IMR-90 (cell line): Measurements from ENCODE around the gene TGM1. TPM values are rescaled to one million over a fixed set of nuclear protein-coding genes. Genes with fewer than 3 reads are reported as not detected.
A peak's percentile ranks its signal among the peaks of the same experiment; 100 is the strongest.

Experiments used
- ATAC-seq: fragments of 200-7000 bp; cut with Tn5 transposase; 2 replicates; pipeline ENCODE4 v1.9.1; 2020; ENCODE audit warnings: low read depth, mild to moderate bottlenecking, moderate library complexity
- BruUV-seq: library from RNA; stranded (reverse); fragments of 400-500 nt; replicated peaks from 2 replicates; lab custom pipeline; 2021; lab: Mats Ljungman, UMichigan
- CTCF ChIA-PET: fragments of 300-600 bp; formaldehyde crosslinking; extraction: SDS; loops from one replicate; lab custom pipeline; 2021; ENCODE audit warnings: antibody characterized with exemption; lab: Yijun Ruan, JAX
- POLR2A ChIA-PET: fragments of 300-600 bp; sonication (Branson Sonifier 250); formaldehyde crosslinking; loops from one replicate; lab custom pipeline; 2022; ENCODE audit warnings: antibody characterized with exemption; ENCODE audit not compliant: unreplicated experiment; lab: Charles Lee
- DNase-seq: peaks from one replicate; pipeline ENCODE4 v3.0.0; 2013
- H2AFZ ChIP-seq: replicated peaks from 2 replicates; pipeline ENCODE3; 2013; ENCODE audit warnings: low read length, mild to moderate bottlenecking; ENCODE audit not compliant: poor library complexity
- H2AK5ac ChIP-seq: 2 replicates; pipeline ENCODE4 v1.6.1; 2013; ENCODE audit warnings: low read depth, low read length, inconsistent platforms
- H2AK9ac ChIP-seq: replicated peaks from 2 replicates; pipeline ENCODE3; 2013; ENCODE audit warnings: mild to moderate bottlenecking, low read depth, low read length, moderate library complexity; ENCODE audit not compliant: poor library complexity
- H2BK120ac ChIP-seq: 2 replicates; pipeline ENCODE4 v1.6.1; 2013; ENCODE audit warnings: low read depth, low read length, inconsistent platforms
- H2BK15ac ChIP-seq: 3 replicates; pipeline ENCODE4 v1.6.1; 2013; ENCODE audit warnings: low read depth, low read length, inconsistent platforms
- H2BK20ac ChIP-seq: 2 replicates; pipeline ENCODE4 v1.6.1; 2013; ENCODE audit warnings: low read depth, mild to moderate bottlenecking, inconsistent platforms, low read length, moderate library complexity
- H2BK5ac ChIP-seq: 2 replicates; pipeline ENCODE4 v1.6.1; 2013; ENCODE audit warnings: mild to moderate bottlenecking, low read depth, low read length, inconsistent platforms; ENCODE audit not compliant: poor library complexity, severe bottlenecking
- H3K14ac ChIP-seq: replicated peaks from 2 replicates; pipeline ENCODE4 v1.6.1; 2013; ENCODE audit warnings: low read depth, low read length, inconsistent platforms
- H3K18ac ChIP-seq: 2 replicates; pipeline ENCODE4 v1.6.1; 2013; ENCODE audit warnings: low read depth, low read length, control low read depth
- H3K23ac ChIP-seq: 2 replicates; pipeline ENCODE4 v1.6.1; 2013; ENCODE audit warnings: low read depth, low read length, inconsistent platforms
- H3K27ac ChIP-seq: 2 replicates; pipeline ENCODE4 v1.5.1; 2013; ENCODE audit warnings: mild to moderate bottlenecking, control low read depth, low read length; ENCODE audit not compliant: insufficient read depth
- H3K27me3 ChIP-seq: 2 replicates; pipeline ENCODE4 v1.6.1; 2013; ENCODE audit warnings: low read length; ENCODE audit not compliant: control insufficient read depth, insufficient read depth
- H3K36me3 ChIP-seq: 2 replicates; pipeline ENCODE4 v1.6.1; 2013; ENCODE audit warnings: low read length, mixed read lengths; ENCODE audit not compliant: control insufficient read depth, insufficient read depth
- H3K4ac ChIP-seq: 2 replicates; pipeline ENCODE4 v1.6.1; 2013; ENCODE audit warnings: low read depth, low read length, inconsistent platforms
- H3K4me1 ChIP-seq: 2 replicates; pipeline ENCODE4 v1.6.1; 2013; ENCODE audit warnings: low read length, mixed read lengths; ENCODE audit not compliant: control insufficient read depth, insufficient read depth
- H3K4me2 ChIP-seq: 2 replicates; pipeline ENCODE4 v1.6.1; 2013; ENCODE audit warnings: low read depth, mild to moderate bottlenecking, control low read depth, low read length, moderate library complexity
- H3K4me3 ChIP-seq: 2 replicates; pipeline ENCODE4 v1.5.1; 2013; ENCODE audit warnings: low read depth, mild to moderate bottlenecking, control low read depth, low read length, moderate library complexity; ENCODE audit not compliant: insufficient read depth
- H3K56ac ChIP-seq: 2 replicates; pipeline ENCODE4 v1.6.1; 2013; ENCODE audit warnings: low read length, inconsistent platforms; ENCODE audit not compliant: insufficient read depth; ENCODE audit errors: extremely low read depth
- H3K79me1 ChIP-seq, 2 experiments: 2 replicates each; pipeline ENCODE4 v1.6.1; 2013; ENCODE audit warnings: low read length in 2 of 2, inconsistent platforms in 1 of 2, low read depth in 1 of 2
- H3K9ac ChIP-seq: 2 replicates; pipeline ENCODE4 v1.6.1; 2013; ENCODE audit warnings: low read depth, low read length, control low read depth
- H3K9me1 ChIP-seq: 2 replicates; pipeline ENCODE4 v1.6.1; 2013; ENCODE audit warnings: low read length, inconsistent platforms; ENCODE audit not compliant: insufficient read depth
- H3K9me3 ChIP-seq: 2 replicates; pipeline ENCODE4 v1.6.1; 2013; ENCODE audit warnings: low read length; ENCODE audit not compliant: control insufficient read depth, insufficient read depth
- H4K20me1 ChIP-seq: 2 replicates; pipeline ENCODE4 v1.6.1; 2013; ENCODE audit warnings: low read length, inconsistent platforms; ENCODE audit not compliant: insufficient read depth
- H4K5ac ChIP-seq: 2 replicates; pipeline ENCODE4 v1.6.1; 2013; ENCODE audit warnings: mild to moderate bottlenecking, low read depth, low read length, control low read depth
- H4K8ac ChIP-seq, 2 experiments: 2 replicates each; pipeline ENCODE4 v1.6.1; 2013; ENCODE audit warnings: low read depth in 2 of 2, low read length in 2 of 2, control low read depth in 1 of 2, inconsistent platforms in 1 of 2
- H4K91ac ChIP-seq: 2 replicates; pipeline ENCODE4 v1.6.1; 2013; ENCODE audit warnings: low read depth, low read length, inconsistent platforms; ENCODE audit not compliant: insufficient read depth
- BHLHE40 ChIP-seq: fragments of 150-350 bp; IDR thresholded peaks from 2 replicates; pipeline ENCODE4 v1.6.1; 2016; ENCODE audit warnings: mild to moderate bottlenecking, low read depth, low read length
- CEBPB ChIP-seq: IDR thresholded peaks from 2 replicates; pipeline ENCODE4 v1.6.1; 2012; ENCODE audit warnings: low read depth, low read length, improper control_type of control experiment
- CHD1 ChIP-seq: IDR thresholded peaks from 2 replicates; pipeline ENCODE4 v1.6.1; 2012; ENCODE audit warnings: low read depth, low read length, improper control_type of control experiment
- ELK1 ChIP-seq: fragments of 150-350 bp; IDR thresholded peaks from 2 replicates; pipeline ENCODE4 v1.6.1; 2016; ENCODE audit warnings: low read depth, mild to moderate bottlenecking, low read length, moderate library complexity, borderline replicate concordance
- FOS ChIP-seq: fragments of 150-350 bp; IDR thresholded peaks from 2 replicates; pipeline ENCODE4 v1.6.1; 2016; ENCODE audit warnings: low read depth, low read length
- MAFK ChIP-seq: IDR thresholded peaks from 2 replicates; pipeline ENCODE4 v1.6.1; 2012; ENCODE audit warnings: low read depth, low read length, improper control_type of control experiment
- MAZ ChIP-seq: IDR thresholded peaks from 2 replicates; pipeline ENCODE4 v1.6.1; 2012; ENCODE audit warnings: low read depth, mild to moderate bottlenecking, low read length, improper control_type of control experiment, moderate library complexity, borderline replicate concordance
- MXI1 ChIP-seq: IDR thresholded peaks from 2 replicates; pipeline ENCODE4 v1.6.1; 2012; ENCODE audit warnings: low read depth, mild to moderate bottlenecking, low read length, moderate library complexity, borderline replicate concordance
- NFE2L2 ChIP-seq: fragments of 150-350 bp; IDR thresholded peaks from 2 replicates; pipeline ENCODE4 v1.6.1; 2016; ENCODE audit warnings: low read depth, mild to moderate bottlenecking, low read length
- POLR2A ChIP-seq: IDR thresholded peaks from 2 replicates; pipeline ENCODE4 v1.6.1; 2012; ENCODE audit warnings: mild to moderate bottlenecking, low read depth, low read length
- RAD21 ChIP-seq: IDR thresholded peaks from 2 replicates; pipeline ENCODE4 v1.6.1; 2012; ENCODE audit warnings: low read length, improper control_type of control experiment
- RCOR1 ChIP-seq: IDR thresholded peaks from 2 replicates; pipeline ENCODE4 v1.6.1; 2012; ENCODE audit warnings: mild to moderate bottlenecking, low read length, improper control_type of control experiment; ENCODE audit not compliant: insufficient replicate concordance
- RFX5 ChIP-seq: IDR thresholded peaks from 2 replicates; pipeline ENCODE4 v1.8.0; 2012; ENCODE audit warnings: low read depth, mild to moderate bottlenecking, low read length, moderate library complexity
- SMC3 ChIP-seq: fragments of 150-350 bp; IDR thresholded peaks from 2 replicates; pipeline ENCODE4 v1.6.1; 2016; ENCODE audit warnings: low read depth, mild to moderate bottlenecking, antibody characterized with exemption, low read length, moderate library complexity
- WGBS, 2 experiments: methylation state at CpG; one replicate each; pipeline versions ENCODE4 v1.1.5 to v1.1.7; 2013; ENCODE audit warnings: missing lambda C conversion rate in 2 of 2; ENCODE audit not compliant: insufficient read length in 1 of 2; ENCODE audit errors: extremely low coverage in 2 of 2; 5-methylcytosine and 5-hydroxymethylcytosine counted together
- dilution Hi-C: fragments of 300-500 bp; cut with HindIII; formaldehyde crosslinking; loops from one replicate; pipeline ENCODE4 v1.14.3; 2018; ENCODE audit warnings: low sequenced_read_pairs; ENCODE audit not compliant: unreplicated experiment
- in situ Hi-C: fragments of 300-500 bp; cut with MboI; formaldehyde crosslinking; loops from 3 replicates; pipeline ENCODE4 v1.14.3; 2019; ENCODE audit warnings: low sequenced_read_pairs, inconsistent platforms, mixed read lengths
- intact Hi-C: fragments of 100-400 bp; cut with micrococcal nuclease; formaldehyde crosslinking; loops from 2 replicates; pipeline ENCODE4 v1.10.0; 2022
- polyA plus RNA-seq, 3 experiments: library from polyadenylated mRNA; depleted of rRNA; stranded (reverse); fragments of >200 nt; gene quantifications; 2 replicates each; pipeline ENCODE4 v1.2.3, GENCODE V29; 2012; ENCODE audit warnings: low replicate concordance in 1 of 3
- total RNA-seq: library from RNA; depleted of rRNA; stranded (reverse); fragments of >200 nt; gene quantifications from 2 replicates; pipeline ENCODE4 v1.2.3, GENCODE V29; 2012
- TF ChIP-seq, protein P1 (sequence below): conservative IDR thresholded peaks from 2 replicates; pipeline ENCODE4 v1.5.1; 2012; ENCODE audit warnings: mild to moderate bottlenecking, low read depth, low read length, improper control_type of control experiment
- TF ChIP-seq, protein P2 (sequence below): fragments of 150-350 bp; IDR thresholded peaks from 2 replicates; pipeline ENCODE4 v1.6.1; 2017; ENCODE audit warnings: mild to moderate bottlenecking, antibody characterized with exemption, low read length, low read depth

The TGM1 gene
- total and polyA plus RNA-seq, 2 of the 4 experiments (the other 2 are of a cell fraction), result 0.72 to 3.3 TPM

- peak overlapping the region; percentile 96; the same call in 1 of the 2 replicates for H2BK120ac ChIP-seq
- H3K9me3 ChIP-seq, result no peaks in the 10 kb centered on the region
- H2AK5ac ChIP-seq, result peak overlapping the region; percentile 95; the same call in 1 of the 2 replicates
- H2BK15ac ChIP-seq, result peak overlapping the region; percentile 57; the same call in 1 of the 3 replicates
- no peaks in the 10 kb centered on the region for H4K20me1 ChIP-seq
- BruUV-seq, result no TSS peak
- no peak overlapping the region for H2BK20ac ChIP-seq
- DNase-seq (no peak), ATAC-seq (no peak)
- peak overlapping the region; percentile 91; the same call in 1 of the 2 replicates for H3K27ac ChIP-seq
- H3K4me1 ChIP-seq, result peaks cover 8% of the 10 kb centered on the region
- POLR2A ChIA-PET, result interaction anchor here (1.2 kb wide), 1 partner anchor 9 kb away, joined by 3 read pairs; the partner anchor contains the start of gene TINF2
- peak overlapping the region; percentile 91 for H4K91ac ChIP-seq
- H3K4me2 ChIP-seq, result peak overlapping the region; percentile 74
- TF ChIP-seq SMC3, result no peak
- TF ChIP-seq RCOR1, result no peak
- TF ChIP-seq MAZ, result no peak
- TF ChIP-seq NFE2L2, result no peak
- TF ChIP-seq ELK1, result no peak
- TF ChIP-seq MAFK, result no peak
- TF ChIP-seq, protein P1, sequence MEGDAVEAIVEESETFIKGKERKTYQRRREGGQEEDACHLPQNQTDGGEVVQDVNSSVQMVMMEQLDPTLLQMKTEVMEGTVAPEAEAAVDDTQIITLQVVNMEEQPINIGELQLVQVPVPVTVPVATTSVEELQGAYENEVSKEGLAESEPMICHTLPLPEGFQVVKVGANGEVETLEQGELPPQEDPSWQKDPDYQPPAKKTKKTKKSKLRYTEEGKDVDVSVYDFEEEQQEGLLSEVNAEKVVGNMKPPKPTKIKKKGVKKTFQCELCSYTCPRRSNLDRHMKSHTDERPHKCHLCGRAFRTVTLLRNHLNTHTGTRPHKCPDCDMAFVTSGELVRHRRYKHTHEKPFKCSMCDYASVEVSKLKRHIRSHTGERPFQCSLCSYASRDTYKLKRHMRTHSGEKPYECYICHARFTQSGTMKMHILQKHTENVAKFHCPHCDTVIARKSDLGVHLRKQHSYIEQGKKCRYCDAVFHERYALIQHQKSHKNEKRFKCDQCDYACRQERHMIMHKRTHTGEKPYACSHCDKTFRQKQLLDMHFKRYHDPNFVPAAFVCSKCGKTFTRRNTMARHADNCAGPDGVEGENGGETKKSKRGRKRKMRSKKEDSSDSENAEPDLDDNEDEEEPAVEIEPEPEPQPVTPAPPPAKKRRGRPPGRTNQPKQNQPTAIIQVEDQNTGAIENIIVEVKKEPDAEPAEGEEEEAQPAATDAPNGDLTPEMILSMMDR, result no peak
- TF ChIP-seq CEBPB, result no peak
- no peak for TF ChIP-seq RAD21
- no peak for TF ChIP-seq FOS
- no peak for TF ChIP-seq RFX5
- TF ChIP-seq BHLHE40, result no peak
- TF ChIP-seq MXI1, result no peak
- TF ChIP-seq, protein P2, sequence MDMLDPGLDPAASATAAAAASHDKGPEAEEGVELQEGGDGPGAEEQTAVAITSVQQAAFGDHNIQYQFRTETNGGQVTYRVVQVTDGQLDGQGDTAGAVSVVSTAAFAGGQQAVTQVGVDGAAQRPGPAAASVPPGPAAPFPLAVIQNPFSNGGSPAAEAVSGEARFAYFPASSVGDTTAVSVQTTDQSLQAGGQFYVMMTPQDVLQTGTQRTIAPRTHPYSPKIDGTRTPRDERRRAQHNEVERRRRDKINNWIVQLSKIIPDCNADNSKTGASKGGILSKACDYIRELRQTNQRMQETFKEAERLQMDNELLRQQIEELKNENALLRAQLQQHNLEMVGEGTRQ, result no peak
- TF ChIP-seq POLR2A, result no peak
- TF ChIP-seq CHD1, result no peak
- H3K23ac ChIP-seq, result peak overlapping the region; percentile 85; the same call in 1 of the 2 replicates
- H3K56ac ChIP-seq, result peak overlapping the region; percentile 74; the same call in 1 of the 2 replicates
- H3K36me3 ChIP-seq, result peaks cover 25% of the 10 kb centered on the region
- H3K9ac ChIP-seq, result peak overlapping the region; percentile 80; the same call in 1 of the 2 replicates
- CTCF ChIA-PET, result no interaction called here
- H3K4ac ChIP-seq, result peak overlapping the region; percentile 97
- H2AFZ ChIP-seq, result peak overlapping the region; percentile 100
- H3K79me1 ChIP-seq, result peaks cover 47 to 85% of the 10 kb centered on the region in 2 experiments
- in situ Hi-C loops (loop anchor here (10.0 kb wide), 1 partner anchor 201 kb away; no protein-coding TSS in a partner anchor), dilution Hi-C loops (no loop called here), intact Hi-C loops (no loop called here)
- H2AK9ac ChIP-seq, result peak overlapping the region; percentile 95
- H3K27me3 ChIP-seq, result no peaks in the 10 kb centered on the region
- peak overlapping the region; percentile 92 for H2BK5ac ChIP-seq
- WGBS, 2 experiments, result no CpG with 5 or more reads among the region's 2 CpGs
- peak overlapping the region; percentile 96 for H3K14ac ChIP-seq
- H4K8ac ChIP-seq, result peak overlapping the region; percentile 98 to 100
- H3K18ac ChIP-seq, result no peak overlapping the region
- peak overlapping the region; percentile 56 for H3K4me3 ChIP-seq
- peak overlapping the region; percentile 91 for H4K5ac ChIP-seq
- H3K9me1 ChIP-seq, result peaks cover 16% of the 10 kb centered on the region
These were observed 29.5 kb downstream of the TGM1 start for GRCh38 chr14:24233538-24233866.
